ENCODE measurements around the gene OR4E2. TPM values are rescaled to one million over a fixed set of nuclear protein-coding genes. Genes with fewer than 3 reads are reported as not detected.
A peak's percentile ranks its signal among the peaks of the same experiment; 100 is the strongest.
"Not testable (repeated sequence)": the region's sequence is repeated elsewhere in the genome, so short reads cannot be mapped to it uniquely, and the experiment has no call there.

The OR4E2 gene
- total RNA-seq, 2 donors from 2014 or later = not detected

DNA sequence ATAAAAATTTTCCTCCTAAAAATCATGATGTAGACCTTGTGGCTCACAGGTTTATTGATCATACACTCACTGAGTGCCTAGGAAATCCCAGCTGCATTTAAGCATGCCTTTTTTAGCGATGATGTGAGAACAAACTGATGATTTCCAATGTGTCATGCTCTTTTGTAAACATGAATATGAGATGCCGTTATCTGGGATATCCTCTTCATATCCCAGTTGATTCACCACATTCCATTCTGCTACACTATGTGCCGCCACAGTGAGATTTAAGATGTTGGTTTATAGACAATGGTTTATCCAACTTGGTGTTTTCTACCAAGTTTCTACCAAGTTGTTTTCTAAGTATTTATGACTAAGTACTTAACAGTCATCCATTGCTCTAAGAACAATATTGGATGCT lies 14.7 kb downstream of the OR4E2 start:
- H3K9me3 Mint-ChIP-seq = no peaks in the 10 kb centered on the region

DNA sequence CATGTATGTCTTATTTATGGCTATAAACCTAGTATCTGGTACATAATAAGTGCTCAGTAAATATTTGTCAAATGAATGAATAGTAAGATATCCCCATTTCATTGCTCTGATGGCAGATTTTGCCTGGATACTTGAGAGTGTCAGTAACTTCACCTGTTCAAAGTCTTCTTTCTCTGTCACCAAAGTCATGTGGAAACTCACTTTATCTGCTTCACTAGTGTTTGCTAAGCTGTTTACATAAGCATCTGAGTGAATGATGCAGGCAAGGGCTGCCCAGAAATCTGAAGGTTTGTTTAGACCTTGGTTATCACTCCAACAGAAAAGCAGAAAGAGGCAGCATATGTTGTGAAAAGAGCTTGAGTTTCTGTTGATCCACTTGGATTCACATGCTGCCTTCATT lies 15.6 kb downstream of the OR4E2 start:
- H3K9me3 Mint-ChIP-seq = no peaks in the 10 kb centered on the region
- no peak overlapping the region for H3K27ac Mint-ChIP-seq
- no peaks in the 10 kb centered on the region for H3K4me1 Mint-ChIP-seq
- H3K36me3 Mint-ChIP-seq (ENCODE audit: low read depth) = no peaks in the 10 kb centered on the region
- H3K27me3 Mint-ChIP-seq = peaks cover 24% of the 10 kb centered on the region
- H3K4me3 Mint-ChIP-seq = no peak overlapping the region
- no peak for ATAC-seq (replicated peaks)

More for the DNA sequence above, 14.7 kb downstream of the OR4E2 start:
- H3K36me3 Mint-ChIP-seq (ENCODE audit: low read depth) = no peaks in the 10 kb centered on the region
- peaks cover 25% of the 10 kb centered on the region for H3K27me3 Mint-ChIP-seq
- H3K4me1 Mint-ChIP-seq = no peaks in the 10 kb centered on the region
- ATAC-seq (replicated peaks) = no peak
- H3K27ac Mint-ChIP-seq = no peak overlapping the region
- H3K4me3 Mint-ChIP-seq = no peak overlapping the region

DNA sequence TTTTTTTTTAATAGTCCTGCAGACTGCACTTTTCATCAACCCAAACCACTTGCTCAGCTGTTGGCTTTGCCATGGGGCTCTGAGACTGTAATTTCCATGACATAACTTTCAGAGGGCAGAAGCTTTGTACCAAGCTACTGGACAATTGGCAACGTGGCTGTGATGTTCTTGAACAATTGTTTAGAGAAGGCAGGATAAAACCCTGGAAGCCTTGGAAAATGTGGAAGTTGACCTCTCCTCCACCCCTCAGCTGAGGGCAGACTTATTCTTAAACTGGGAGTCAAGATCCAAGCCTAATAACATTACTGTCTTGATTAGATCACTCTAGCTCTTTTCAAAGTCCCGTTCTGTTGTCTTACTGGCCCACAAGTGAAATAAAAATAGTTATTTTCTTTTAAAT lies 17.7 kb downstream of the OR4E2 start:
- Mint-ChIP-seq H3K4me3 (no peak overlapping the region), H3K4me1 (no peaks in the 10 kb centered on the region), H3K36me3 (ENCODE audit: low read depth) (no peaks in the 10 kb centered on the region), H3K27ac (no peak overlapping the region), H3K9me3 (no peaks in the 10 kb centered on the region), H3K27me3 (peaks cover 16% of the 10 kb centered on the region)
- no peak for ATAC-seq (replicated peaks)

DNA sequence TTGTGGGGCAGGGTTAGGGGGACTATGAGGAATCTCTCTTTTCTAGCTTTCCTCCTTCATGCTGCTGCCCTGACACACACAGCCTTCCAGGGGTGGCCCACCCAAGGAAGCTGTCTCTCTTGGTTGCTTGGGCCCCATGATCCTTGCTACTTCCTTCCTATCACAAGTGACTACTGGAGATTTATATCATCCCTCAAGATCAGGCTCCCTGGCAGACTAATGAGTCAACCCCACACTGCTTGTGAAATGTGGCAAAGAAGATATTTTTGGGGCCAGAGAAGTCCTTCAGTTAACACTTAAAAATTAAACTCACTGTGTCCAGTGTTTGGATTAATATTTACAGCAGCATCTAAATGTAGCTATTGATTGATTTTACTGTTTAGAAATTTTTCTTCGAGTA lies 18.5 kb downstream of the OR4E2 start:
- Mint-ChIP-seq H3K27ac (no peak overlapping the region), H3K27me3 (peaks cover 17% of the 10 kb centered on the region), H3K9me3 (no peaks in the 10 kb centered on the region), H3K4me3 (no peak overlapping the region), H3K4me1 (no peaks in the 10 kb centered on the region), H3K36me3 (ENCODE audit: low read depth) (no peaks in the 10 kb centered on the region)
- ATAC-seq (replicated peaks) = no peak

DNA sequence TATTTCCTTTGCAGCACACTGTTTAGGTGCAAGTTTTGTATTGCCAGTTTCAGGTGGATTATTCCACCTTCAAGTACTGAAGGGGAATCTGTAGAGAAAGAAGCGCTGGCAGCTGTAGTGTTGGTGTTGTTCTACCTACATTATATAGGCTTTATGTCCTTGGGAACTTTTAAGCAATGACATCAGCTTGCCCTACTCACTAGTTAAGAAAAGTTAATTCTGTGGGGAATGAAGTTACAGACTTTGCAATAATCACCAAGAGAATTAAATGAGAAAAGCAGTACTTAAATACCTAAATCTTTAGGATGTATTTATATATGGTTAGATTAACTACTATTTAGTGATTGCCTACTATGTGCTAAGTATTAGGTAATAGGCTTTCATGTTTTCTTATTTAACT lies 20.1 kb downstream of the OR4E2 start, which contains the start of gene OR4E1:
TSS of gene OR4E1 (minus strand) at position 101 of the 400 bp plus-strand sequence. CDS start 2,883 bp downstream, outside the sequence.
- H3K27ac Mint-ChIP-seq = no peak within 1 kb of the TSS

DNA sequence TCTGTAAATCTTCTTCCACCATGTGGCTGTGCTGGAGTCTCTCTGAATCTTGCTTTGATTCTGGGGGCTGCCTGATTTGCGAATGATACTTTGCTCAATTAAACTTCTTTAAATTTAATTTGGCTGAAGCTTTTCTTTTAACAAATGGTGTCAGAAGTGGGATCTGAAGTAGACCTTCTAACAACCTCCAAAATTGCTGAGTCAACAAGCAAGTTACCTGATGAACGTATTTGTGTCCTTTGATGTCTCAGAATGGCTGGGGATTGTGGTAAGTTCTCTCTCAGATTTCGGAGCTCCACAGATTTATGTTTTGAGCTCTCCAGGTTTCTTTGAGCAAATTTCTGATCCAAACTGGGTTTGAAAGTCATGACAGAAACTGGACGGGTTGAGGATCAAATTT lies 21.9 kb downstream of the OR4E2 start:
- Mint-ChIP-seq H3K9me3 (no peaks in the 10 kb centered on the region), H3K27me3 (peaks cover 20% of the 10 kb centered on the region), H3K36me3 (ENCODE audit: low read depth) (no peaks in the 10 kb centered on the region), H3K27ac (no peak overlapping the region), H3K4me1 (no peaks in the 10 kb centered on the region), H3K4me3 (no peak overlapping the region)
- no peak for ATAC-seq (replicated peaks)

More for the DNA sequence above, 20.1 kb downstream of the OR4E2 start, which contains the start of gene OR4E1:
- no peak for ATAC-seq (replicated peaks)
- no peaks in the 10 kb centered on the region for H3K4me1 Mint-ChIP-seq
- no peak within 1 kb of the TSS for H3K4me3 Mint-ChIP-seq
- H3K36me3 Mint-ChIP-seq (ENCODE audit: low read depth) = no peaks in the 10 kb centered on the region
- H3K9me3 Mint-ChIP-seq = no peaks in the 10 kb centered on the region
- H3K27me3 Mint-ChIP-seq = peaks cover 28% of the 10 kb centered on the region

DNA sequence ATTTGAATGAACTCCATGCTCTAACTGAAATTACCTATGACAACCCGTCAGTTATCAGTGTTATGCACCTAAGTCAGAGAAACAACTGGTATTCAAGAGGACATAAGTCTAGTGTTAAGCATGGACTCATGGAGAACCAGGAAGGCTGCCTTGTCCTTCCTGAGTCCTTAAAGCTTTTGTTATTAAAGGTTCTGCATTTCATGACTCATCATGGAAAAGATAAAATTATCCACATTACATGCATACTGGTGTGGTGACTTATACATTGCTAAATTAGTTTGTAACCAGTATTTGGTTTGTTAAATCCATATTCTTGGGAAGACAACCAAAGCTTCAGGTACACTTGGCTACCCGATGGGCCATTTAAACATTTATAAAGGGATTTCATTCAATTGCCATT lies 26.4 kb downstream of the OR4E2 start:
- Mint-ChIP-seq H3K27ac (no peak overlapping the region), H3K9me3 (no peaks in the 10 kb centered on the region), H3K4me1 (no peaks in the 10 kb centered on the region), H3K27me3 (peaks cover 21% of the 10 kb centered on the region), H3K4me3 (no peak overlapping the region), H3K36me3 (ENCODE audit: low read depth) (no peaks in the 10 kb centered on the region)
- ATAC-seq (replicated peaks) = no peak

DNA sequence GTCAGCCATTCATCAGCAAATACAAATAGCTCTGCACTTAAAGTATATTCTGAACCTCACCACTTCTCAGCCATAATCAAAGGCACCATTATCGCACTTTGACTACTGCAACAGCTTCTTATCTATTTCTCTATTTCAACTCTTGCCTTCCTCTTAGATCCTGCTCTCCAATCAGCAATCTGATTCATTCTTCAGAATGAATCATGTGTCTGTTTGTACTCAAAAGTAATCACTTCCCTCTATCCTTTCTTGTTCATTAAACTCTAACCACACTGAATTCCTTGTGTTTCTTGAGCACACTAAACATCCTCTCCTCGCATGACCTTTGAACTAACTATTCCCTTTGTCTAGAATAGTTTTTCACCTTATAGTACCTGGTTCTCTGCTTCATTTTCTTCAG lies 32.8 kb downstream of the OR4E2 start:
- H3K36me3 Mint-ChIP-seq (ENCODE audit: low read depth) = no peaks in the 10 kb centered on the region
- no peak overlapping the region for H3K4me3 Mint-ChIP-seq
- H3K27me3 Mint-ChIP-seq = peaks cover 30% of the 10 kb centered on the region
- H3K27ac Mint-ChIP-seq = no peak overlapping the region
- no peaks in the 10 kb centered on the region for H3K9me3 Mint-ChIP-seq
- no peaks in the 10 kb centered on the region for H3K4me1 Mint-ChIP-seq
- ATAC-seq (replicated peaks) = no peak

DNA sequence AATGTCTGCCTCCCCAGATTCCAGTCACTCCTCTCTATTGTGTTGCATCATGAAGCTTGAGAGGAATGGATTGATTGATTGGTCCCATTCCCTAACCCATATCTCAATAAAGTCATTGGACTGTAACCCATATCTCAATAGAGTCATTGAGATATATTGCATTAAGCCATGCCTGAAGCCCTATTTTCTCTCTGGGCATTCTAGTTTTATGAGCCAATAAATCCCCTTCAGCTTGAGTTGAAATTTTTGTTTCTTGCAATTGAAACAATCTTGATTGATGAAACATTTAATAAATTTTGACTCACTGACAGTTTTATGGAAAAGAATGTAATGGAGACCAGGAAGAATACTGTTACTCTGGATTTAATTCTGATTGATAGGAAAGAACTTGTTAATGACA lies 40.8 kb downstream of the OR4E2 start:
- no peak overlapping the region for H3K4me3 Mint-ChIP-seq
- no peaks in the 10 kb centered on the region for H3K36me3 Mint-ChIP-seq (ENCODE audit: low read depth)
- ATAC-seq (replicated peaks) = no peak
- peaks cover 3% of the 10 kb centered on the region for H3K9me3 Mint-ChIP-seq
- H3K27ac Mint-ChIP-seq = no peak overlapping the region
- no peaks in the 10 kb centered on the region for H3K4me1 Mint-ChIP-seq
- peaks cover 34% of the 10 kb centered on the region for H3K27me3 Mint-ChIP-seq

DNA sequence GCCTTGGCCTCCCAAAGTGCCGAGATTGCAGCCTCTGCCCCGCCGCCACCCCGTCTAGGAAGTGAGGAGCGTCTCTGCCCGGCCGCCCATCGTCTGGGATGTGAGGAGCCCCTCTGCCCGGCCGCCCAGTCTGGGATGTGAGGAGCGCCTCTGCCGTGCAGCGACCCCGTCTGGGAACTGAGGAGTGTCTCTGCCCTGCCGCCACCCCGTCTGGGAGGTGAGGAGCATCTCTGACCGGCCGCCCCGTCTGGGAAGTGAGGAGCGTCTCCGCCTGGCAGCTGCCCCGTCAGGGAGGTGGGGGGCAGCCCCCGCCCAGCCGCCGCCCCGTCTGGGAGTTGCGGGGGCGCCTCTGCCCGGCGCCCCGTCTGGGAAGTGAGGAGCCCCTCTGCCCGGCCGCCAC lies 44.0 kb downstream of the OR4E2 start:
- H3K36me3 Mint-ChIP-seq (ENCODE audit: low read depth); H3K4me1 Mint-ChIP-seq; ATAC-seq (replicated peaks): not testable (repeated sequence)

DNA sequence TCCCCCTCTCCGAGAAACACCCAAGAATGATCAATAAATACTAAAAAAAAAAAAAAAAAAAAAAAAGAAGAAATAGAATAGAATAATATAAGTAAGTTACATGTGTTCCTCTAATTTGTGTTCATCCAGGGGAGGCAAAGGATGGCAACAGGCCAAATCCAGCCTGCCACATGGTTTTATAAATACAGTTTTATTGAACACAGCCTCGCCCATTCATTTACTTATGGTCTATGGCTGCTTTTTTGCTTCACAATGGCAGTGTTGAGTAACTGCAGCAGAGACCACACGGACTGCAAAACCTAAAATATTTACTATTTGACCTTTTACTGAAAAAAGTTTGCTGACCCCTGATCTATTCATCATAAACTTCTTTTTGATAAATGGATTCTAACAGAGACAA lies 44.9 kb downstream of the OR4E2 start:
- H3K27ac Mint-ChIP-seq; H3K4me3 Mint-ChIP-seq; H3K4me1 Mint-ChIP-seq; H3K9me3 Mint-ChIP-seq; H3K36me3 Mint-ChIP-seq (ENCODE audit: low read depth); ATAC-seq (replicated peaks): not testable (repeated sequence)
- H3K27me3 Mint-ChIP-seq = peaks cover 18% of the 10 kb centered on the region

More for the DNA sequence above, 44.0 kb downstream of the OR4E2 start:
- peaks cover 18% of the 10 kb centered on the region for H3K27me3 Mint-ChIP-seq
- not testable (repeated sequence) for H3K4me3 Mint-ChIP-seq, H3K27ac Mint-ChIP-seq, H3K9me3 Mint-ChIP-seq

DNA sequence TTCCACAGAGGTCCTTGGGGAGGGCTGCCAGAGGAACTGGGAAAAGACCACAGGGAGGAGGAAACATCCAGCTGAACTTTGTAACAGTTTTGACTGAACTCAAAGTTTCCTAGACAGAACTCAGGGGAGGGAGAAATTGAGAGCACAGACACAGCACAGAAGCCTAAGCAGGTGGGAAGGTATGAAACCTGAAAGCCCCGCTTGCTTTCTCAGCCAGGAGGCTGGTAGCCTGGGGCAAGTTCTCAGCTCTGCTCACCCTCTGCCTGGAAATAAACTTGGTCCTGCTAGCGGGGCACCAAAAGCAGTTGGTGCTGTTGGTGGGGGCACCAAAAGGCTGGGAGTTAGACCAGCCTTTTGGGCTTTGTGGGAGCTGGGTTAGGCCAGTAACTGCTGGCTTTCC lies 45.9 kb downstream of the OR4E2 start:
- Mint-ChIP-seq H3K36me3 (ENCODE audit: low read depth) (no peaks in the 10 kb centered on the region), H3K27me3 (peaks cover 15% of the 10 kb centered on the region), H3K4me3 (no peak overlapping the region), H3K9me3 (peaks cover 3% of the 10 kb centered on the region), H3K4me1 (peaks cover 10% of the 10 kb centered on the region), H3K27ac (no peak overlapping the region)
- ATAC-seq (replicated peaks) = no peak

DNA sequence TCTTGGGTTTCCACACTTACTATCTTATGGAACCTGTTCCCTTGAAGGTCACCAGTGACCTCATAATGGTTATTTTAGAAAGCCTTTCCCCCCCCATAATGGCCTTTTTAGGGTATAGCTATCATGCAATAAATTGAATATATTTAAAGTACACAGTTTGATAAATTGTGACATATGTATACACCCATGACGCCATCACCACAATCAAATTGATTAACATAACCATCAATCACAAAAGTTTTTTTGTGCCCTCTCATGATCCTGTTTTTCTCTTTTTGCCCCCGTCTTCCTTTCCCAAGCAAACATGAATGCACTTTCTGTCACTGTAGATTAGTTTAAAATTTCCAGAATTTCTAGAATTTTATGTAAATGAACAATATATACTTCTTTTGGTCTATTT lies 48.7 kb downstream of the OR4E2 start:
- no peak overlapping the region for H3K4me3 Mint-ChIP-seq
- H3K36me3 Mint-ChIP-seq (ENCODE audit: low read depth) = no peaks in the 10 kb centered on the region
- ATAC-seq (replicated peaks) = no peak
- no peak overlapping the region for H3K27ac Mint-ChIP-seq
- H3K4me1 Mint-ChIP-seq = peaks cover 14% of the 10 kb centered on the region
- H3K27me3 Mint-ChIP-seq = peaks cover 9% of the 10 kb centered on the region
- H3K9me3 Mint-ChIP-seq = no peaks in the 10 kb centered on the region

DNA sequence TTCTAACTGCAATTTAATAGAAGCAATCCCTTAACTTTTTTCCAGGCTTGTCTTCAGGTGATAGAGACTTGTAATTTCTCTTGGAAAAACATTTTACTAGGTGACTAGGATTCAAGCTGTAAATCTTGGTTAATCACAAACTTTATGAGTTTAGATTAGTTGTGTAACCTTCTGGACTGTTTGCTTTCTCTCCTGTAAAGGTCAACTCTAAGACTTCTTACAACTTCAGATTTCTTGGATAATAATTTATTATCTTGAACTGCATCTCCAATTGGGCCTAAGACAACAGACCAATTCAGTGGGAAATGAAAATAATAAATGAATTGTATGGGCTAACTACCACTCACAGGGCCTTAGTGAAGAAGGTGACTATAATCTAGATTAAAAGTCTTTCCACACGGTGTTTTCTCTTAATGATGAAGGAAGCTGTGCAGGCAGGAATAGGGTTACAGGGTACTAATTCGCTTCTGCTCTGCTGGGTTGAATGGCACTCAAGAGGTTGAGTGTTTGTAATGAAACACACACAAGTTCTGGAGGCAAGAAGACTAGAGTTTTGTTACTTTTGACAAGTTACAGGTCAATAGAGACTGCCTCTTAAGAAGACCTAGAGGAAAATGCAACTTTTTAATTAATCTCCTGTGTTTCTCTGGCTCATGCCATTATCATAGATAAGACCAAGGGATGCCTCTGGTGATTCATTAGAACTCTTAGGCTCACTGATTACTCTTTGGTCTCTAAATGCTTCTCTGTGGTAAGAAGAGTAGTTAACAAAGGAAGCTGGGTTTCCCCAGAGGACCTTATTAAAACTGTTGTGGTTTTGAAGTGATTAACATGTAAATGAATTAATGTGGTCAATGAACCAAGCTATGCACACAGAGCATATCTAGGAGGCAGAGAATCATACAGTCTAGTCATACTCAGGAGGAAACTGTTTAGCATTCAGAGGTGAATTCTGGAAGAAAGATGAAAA lies 50.0 kb downstream of the OR4E2 start:
- Mint-ChIP-seq H3K27me3 (peaks cover 9% of the 10 kb centered on the region), H3K36me3 (ENCODE audit: low read depth) (no peaks in the 10 kb centered on the region), H3K9me3 (no peaks in the 10 kb centered on the region), H3K27ac (peak overlapping the region; percentile 45), H3K4me1 (peaks cover 14% of the 10 kb centered on the region), H3K4me3 (peak overlapping the region; percentile 13)
- peak; percentile 98 for ATAC-seq (replicated peaks)

DNA sequence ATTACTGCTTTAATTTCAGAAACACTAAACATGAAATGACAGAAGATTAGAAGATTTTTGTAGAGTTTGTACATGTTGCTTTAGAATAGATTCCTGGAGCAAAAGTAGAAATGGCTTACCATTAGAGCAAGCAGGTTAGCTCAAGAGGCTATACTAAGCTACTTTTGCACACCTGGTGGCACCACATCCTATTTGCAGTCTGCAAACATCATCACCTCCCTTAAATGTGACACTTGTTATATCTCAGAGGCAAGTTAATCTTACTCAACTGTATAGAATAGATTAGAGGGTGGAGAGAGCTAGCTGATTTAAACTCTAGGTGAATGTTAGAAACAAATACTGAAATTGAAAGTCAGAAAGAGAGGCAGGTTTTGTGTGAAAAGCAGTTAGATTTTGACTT lies 50.7 kb downstream of the OR4E2 start:
- ATAC-seq (replicated peaks) = peak; percentile 48
- Mint-ChIP-seq H3K9me3 (no peaks in the 10 kb centered on the region), H3K27ac (peak overlapping the region; percentile 45), H3K36me3 (ENCODE audit: low read depth) (no peaks in the 10 kb centered on the region), H3K4me1 (peaks cover 14% of the 10 kb centered on the region), H3K4me3 (peak overlapping the region; percentile 13), H3K27me3 (peaks cover 6% of the 10 kb centered on the region)

Data from activated T-helper 17 cell treated with anti-CD3 and anti-CD28 coated beads, Interleukin-2, amount 50 U/mL, for 72 hours (primary cell).